HG02981 (cell line): Measurements from ENCODE around the gene AGAP1.

Source experiments
- ATAC-seq: cut with Tn5 transposase; IDR thresholded peaks from one replicate; pipeline ENCODE4 v1.9.1; 2021; ENCODE audit warnings: mild to moderate bottlenecking, moderate library complexity; ENCODE audit not compliant: unreplicated experiment

AGAP1 gene

GRCh38 chr2:235701206-235701981 is 207.6 kb downstream of the AGAP1 start:
- no peak for ATAC-seq

GRCh38 chr2:235702186-235702585 is 208.3 kb downstream of the AGAP1 start:
- no peak for ATAC-seq

- no peak for ATAC-seq
Measured at GRCh38 chr2:235703711-235704295, 210.0 kb downstream of the AGAP1 start.

GRCh38 chr2:235705296-235705695 is 211.5 kb downstream of the AGAP1 start:
- no peak for ATAC-seq

GRCh38 chr2:235706506-235706905 is 212.7 kb downstream of the AGAP1 start:
- no peak for ATAC-seq

- no peak for ATAC-seq
Measured at GRCh38 chr2:235707411-235708096, 213.7 kb downstream of the AGAP1 start.

- no peak for ATAC-seq
Measured at GRCh38 chr2:235709124-235709813, 215.4 kb downstream of the AGAP1 start.

GRCh38 chr2:235709969-235710879 is 216.4 kb downstream of the AGAP1 start:
- no peak for ATAC-seq

- no peak for ATAC-seq
Measured at GRCh38 chr2:235710933-235711332, 217.1 kb downstream of the AGAP1 start.

- ATAC-seq = no peak
Measured at GRCh38 chr2:235711527-235711926, 217.7 kb downstream of the AGAP1 start.

- ATAC-seq = no peak
Measured at GRCh38 chr2:235712176-235712575, 218.3 kb downstream of the AGAP1 start.

GRCh38 chr2:235713189-235713588 is 219.3 kb downstream of the AGAP1 start:
- ATAC-seq = no peak

GRCh38 chr2:235715601-235716000 is 221.8 kb downstream of the AGAP1 start:
- ATAC-seq = no peak

GRCh38 chr2:235716875-235717496 is 223.1 kb downstream of the AGAP1 start:
- ATAC-seq = no peak

- ATAC-seq = no peak
Measured at GRCh38 chr2:235719146-235719942, 225.5 kb downstream of the AGAP1 start.

- ATAC-seq = no peak
Measured at GRCh38 chr2:235721625-235722024, 227.8 kb downstream of the AGAP1 start.

- ATAC-seq = no peak
Measured at GRCh38 chr2:235722869-235723268, 229.0 kb downstream of the AGAP1 start.

- ATAC-seq = no peak
Measured at GRCh38 chr2:235723371-235723770, 229.5 kb downstream of the AGAP1 start.

- no peak for ATAC-seq
Measured at GRCh38 chr2:235723811-235724465, 230.1 kb downstream of the AGAP1 start.
